Measurements from ENCODE around the gene B4GALNT4.
A peak's percentile ranks its signal among the peaks of the same experiment; 100 is the strongest.
"Not testable (repeated sequence)": the region's sequence is repeated elsewhere in the genome, so short reads cannot be mapped to it uniquely, and the experiment has no call there.

The B4GALNT4 gene

GRCh38 chr11:394858-395655, 25.8 kb downstream of the B4GALNT4 start:
- DNase-seq = no peak

- no peak for DNase-seq
Observed at GRCh38 chr11:395866-396265, 26.6 kb downstream of the B4GALNT4 start.

DNA sequence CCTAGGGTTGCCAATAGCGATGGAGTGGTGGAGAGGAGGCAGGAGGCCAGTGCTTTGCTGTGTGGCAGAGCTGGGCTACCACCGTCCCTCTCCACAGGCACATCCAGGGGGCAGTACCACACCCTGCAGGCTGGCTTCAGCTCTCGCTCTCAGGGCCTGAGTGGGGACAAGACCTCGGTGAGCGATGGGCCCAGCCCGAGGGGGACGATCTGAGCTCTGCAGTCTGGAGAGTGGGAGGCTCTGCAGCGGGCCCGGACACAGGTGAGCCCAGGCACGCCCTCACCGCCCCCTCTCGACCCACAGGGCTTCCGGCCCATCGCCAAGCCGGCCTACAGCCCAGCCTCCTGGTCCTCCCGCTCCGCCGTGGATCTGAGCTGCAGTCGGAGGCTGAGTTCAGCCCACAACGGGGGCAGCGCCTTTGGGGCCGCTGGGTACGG, 27.2 kb downstream of the B4GALNT4 start:
- DNase-seq = no peak

- DNase-seq = no peak
Observed at GRCh38 chr11:396948-397548, 27.7 kb downstream of the B4GALNT4 start.

DNA sequence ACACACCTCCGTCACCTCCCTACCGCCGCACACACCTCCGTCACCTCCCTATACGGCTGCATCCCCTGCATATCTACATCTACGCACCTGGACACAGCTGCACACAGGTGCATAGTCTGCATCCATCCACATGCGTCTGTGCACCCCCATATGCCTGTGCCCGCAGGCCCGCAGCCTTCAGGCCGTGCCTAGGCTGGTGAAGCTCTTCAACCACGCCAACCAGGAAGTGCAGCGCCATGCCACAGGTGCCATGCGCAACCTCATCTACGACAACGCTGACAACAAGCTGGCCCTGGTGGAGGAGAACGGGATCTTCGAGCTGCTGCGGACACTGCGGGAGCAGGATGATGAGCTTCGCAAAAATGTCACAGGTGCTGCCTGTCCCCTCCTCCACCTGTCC, 29.5 kb downstream of the B4GALNT4 start:
- DNase-seq = no peak

DNA sequence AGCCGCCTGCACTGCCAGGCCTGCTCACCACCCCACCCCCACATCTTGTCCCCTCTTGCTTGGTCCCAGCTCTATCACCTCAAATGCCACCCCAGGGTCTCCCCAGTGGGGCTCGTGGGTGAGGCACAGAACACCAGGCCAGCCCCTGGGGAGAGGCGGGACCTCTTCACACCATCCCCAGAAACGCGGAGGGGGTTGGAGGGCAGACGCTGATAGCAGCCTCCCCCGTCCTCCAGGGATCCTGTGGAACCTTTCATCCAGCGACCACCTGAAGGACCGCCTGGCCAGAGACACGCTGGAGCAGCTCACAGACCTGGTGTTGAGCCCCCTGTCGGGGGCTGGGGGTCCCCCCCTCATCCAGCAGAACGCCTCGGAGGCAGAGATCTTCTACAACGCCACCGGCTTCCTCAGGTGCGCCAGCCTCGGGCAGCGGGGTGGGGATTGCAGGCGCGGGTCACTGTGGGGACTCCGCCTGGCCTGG, 30.5 kb downstream of the B4GALNT4 start:
- DNase-seq = no peak

- no peak for DNase-seq
Observed at GRCh38 chr11:400241-400689, 31.0 kb downstream of the B4GALNT4 start.

DNA sequence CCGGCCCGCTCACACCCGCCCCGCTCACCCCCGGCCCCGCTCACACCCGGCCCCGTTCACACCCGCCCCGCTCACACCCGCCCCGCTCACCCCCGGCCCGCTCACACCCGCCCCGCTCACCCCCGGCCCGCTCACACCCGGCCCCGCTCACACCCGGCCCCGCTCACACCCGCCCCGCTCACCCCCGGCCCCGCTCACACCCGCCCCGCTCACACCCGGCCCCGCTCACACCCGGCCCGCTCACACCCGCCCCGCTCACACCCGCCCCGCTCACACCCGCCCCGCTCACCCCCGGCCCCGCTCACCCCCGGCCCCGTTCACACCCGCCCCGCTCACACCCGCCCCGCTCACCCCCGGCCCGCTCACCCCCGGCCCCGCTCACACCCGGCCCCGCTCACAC, 31.9 kb downstream of the B4GALNT4 start:
- DNase-seq = not testable (repeated sequence)

DNA sequence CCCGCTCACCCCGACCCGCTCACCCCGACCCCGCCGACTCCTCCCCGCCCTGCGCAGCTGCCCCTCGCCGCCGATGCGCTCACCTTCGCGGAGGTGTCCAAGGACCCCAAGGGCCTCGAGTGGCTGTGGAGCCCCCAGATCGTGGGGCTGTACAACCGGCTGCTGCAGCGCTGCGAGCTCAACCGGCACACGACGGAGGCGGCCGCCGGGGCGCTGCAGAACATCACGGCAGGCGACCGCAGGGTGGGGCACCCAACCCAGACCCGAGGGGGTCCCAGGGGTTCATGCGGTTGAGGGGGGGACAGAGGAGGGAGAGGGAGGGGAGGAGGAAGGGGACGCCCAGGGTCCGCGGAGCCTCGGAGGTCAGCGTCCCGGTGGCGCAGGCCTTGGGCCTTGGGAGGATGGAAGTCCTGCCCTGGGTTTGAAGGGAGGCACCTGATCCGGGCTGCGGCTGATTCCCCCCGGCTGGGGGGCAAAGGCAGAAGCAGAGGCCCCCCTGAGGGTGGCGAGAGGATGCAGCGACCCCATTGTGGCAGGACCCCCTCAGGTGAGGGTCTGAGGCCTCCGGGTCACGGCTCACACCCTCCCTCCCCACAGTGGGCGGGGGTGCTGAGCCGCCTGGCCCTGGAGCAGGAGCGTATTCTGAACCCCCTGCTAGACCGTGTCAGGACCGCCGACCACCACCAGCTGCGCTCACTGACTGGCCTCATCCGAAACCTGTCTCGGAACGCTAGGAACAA, 33.9 kb downstream of the B4GALNT4 start:
- DNase-seq = no peak

DNA sequence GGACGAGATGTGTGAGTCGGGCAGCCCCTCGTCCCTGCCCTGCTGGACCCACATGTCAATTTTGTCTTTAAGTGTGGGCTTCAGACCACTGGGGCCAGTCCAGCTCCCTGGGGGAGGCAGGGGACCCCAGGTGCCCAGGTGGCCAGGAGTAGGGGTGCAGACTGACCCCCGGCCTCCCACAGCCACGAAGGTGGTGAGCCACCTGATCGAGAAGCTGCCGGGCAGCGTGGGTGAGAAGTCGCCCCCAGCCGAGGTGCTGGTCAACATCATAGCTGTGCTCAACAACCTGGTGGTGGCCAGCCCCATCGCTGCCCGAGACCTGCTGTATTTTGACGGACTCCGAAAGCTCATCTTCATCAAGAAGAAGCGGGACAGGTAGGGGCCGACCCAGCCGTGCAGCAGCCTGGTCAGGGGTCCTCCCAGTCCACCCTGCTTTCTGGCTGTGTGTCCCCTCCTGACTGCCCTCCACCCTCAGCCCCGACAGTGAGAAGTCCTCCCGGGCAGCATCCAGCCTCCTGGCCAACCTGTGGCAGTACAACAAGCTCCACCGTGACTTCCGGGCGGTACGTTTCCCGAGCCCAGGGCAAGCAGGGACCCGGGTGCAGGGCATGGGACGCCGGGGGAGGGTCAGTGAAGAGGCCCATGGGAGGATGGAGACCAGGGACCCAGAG, 34.6 kb downstream of the B4GALNT4 start:
- no peak for DNase-seq

GRCh38 chr11:404551-405264, 35.4 kb downstream of the B4GALNT4 start:
- DNase-seq = no peak

- no peak for DNase-seq
Observed at GRCh38 chr11:405323-405953, 36.1 kb downstream of the B4GALNT4 start.

DNA sequence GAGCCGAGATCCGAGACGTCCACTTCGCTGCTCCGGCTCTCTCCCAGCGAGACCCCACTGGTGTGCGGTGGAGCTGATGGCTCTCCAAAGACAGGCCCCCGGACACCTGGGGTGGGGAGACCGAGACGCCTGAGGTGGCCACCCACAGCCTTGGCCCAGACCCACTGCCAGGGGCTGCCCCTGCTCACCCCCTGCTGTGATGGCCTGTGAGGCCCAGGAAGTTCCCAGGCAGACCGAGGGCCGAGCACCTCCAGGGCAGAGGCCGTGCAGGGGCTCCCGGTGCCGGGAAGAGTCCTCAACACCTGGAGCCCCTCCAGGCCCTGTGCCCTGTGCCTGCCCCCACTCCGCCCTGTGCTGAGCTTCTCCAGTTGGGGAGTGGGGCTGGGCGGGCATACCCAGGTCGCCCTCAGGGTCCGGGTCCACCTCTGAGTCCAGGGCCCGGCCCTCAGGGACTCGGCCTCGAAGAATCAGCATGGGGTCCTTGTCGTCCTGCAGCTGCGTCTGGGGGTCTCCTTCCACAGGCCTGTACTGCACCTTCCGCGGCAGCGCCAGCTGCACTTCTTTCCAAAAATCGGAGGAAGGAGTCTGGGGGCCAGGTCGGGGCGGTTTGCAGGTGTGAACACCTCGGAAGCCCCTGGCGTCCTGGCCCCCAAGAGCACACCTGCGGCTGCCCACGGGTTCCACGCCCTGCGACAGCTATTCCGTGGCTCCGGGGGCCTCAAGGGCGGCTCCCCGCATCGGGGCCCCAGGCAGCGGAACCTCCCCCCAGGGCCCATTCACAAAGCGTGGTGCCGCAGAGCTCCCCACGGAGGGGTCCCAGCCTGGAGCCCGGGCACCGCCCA, 36.9 kb downstream of the B4GALNT4 start:
- no peak for DNase-seq

GRCh38 chr11:406796-407650, 37.7 kb downstream of the B4GALNT4 start:
- DNase-seq = peak; percentile 30

DNA sequence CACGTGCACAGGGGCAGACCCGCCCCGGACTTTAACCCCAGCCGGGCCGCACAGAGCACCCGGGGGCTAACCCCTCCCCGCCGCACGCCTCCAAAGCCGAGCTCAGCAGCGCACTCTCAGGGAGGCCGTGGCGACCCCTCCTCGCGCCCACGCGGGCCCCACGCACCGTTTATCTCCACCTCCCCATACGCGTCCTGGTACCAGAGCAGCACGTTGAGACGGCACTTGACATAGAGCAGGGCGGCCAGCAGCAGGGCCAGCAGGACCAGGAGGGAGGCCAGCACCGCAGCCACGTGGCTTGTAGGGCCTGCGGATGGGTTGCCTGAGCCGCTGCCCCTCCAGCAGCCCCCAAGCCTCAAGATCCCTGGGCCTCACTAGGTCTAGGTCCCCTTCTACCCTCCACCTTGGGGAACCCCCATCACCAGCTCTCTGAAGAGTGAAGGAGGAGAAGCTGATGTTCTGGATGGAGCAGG, 38.4 kb downstream of the B4GALNT4 start:
- no peak for DNase-seq

DNA sequence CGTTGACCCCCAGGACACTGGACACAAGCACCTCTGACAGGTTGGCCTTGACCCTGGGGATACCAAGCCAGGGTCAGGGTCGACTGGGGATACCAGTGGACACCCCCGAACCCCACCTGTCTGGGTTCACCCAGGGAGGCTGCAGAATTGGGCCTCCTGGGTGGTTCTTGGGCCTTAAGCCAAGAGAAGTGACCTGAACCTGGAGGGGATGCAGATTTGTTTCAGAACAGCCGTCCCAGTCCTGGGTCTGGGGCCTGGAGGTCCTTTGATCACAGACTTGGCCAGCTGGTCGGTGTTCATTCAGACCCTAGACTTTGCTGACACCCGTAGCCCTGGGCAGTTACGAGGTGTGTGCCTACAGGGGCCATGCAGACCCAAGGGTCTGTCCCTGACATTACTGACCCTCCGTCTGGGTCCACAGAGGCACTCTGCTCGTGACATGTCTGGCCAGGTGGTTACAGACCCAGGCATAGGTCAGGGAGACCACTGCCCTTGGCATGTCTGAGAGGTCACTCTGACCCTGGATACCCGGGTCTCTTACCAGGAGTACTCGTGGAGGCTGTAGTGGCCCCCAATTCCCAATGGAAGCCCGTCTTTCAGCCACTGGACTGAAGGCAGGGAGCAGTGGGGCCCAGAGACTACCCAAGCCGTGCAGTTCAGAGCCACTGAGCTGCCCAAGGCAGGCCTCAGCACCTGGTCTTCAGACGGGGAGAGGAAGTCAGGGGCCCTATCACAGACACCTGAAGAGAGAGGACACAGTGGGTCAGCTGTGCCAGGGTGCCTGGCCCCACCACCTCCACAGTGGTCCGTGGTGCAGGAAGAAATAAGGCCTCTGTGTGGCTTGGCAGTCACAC, 39.1 kb downstream of the B4GALNT4 start:
- DNase-seq = no peak

DNA sequence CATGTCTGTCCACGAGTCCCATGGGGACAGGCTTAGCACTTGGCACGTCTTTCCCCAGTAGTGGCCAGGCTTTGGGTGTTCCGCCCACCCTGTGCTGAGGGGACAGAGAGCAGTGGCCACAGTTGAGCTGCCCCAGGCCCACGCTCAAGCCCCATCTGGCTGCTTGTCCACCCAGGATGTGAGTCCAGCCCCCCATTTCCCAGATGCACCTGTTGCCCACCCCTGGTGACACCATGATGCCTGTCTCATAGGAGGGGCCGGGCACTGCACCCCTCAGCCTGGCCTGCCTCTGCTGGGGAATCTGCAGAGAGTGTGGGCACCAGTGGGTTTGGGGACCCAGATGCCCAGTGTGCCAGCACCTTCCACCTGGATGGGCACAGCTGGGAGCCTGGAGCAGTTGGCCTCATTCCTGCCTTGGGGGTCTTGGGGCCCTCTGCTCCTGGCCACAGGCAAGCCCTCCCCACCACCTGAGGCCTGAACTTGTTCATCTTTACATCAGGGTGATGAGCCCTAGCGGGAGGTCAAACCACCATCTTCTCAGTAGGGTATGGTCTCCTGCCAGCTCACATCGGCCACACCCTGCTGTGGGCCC, 39.8 kb downstream of the B4GALNT4 start:
- no peak for DNase-seq
